ENCODE results near the gene MAP1LC3B.

The MAP1LC3B gene

GRCh38 chr16:87406495-87407088 is 14.5 kb downstream of the MAP1LC3B start:
- Histone ChIP-seq H3K36me3 (ENCODE audit: insufficient read depth, low read length) (peaks cover 69% of the 10 kb centered on the region), H2AFZ (ENCODE audit: low read length) (no peak overlapping the region)

GRCh38 chr16:87407511-87408112 is 15.5 kb downstream of the MAP1LC3B start:
- peaks cover 6% of the 10 kb centered on the region; the same call in 1 of the 2 replicates for H3F3A ChIP-seq (ENCODE audit: insufficient read depth, low read length)
- H3K4me1 ChIP-seq (ENCODE audit: insufficient read depth, low read length, severe bottlenecking), result peaks cover 15% of the 10 kb centered on the region
- peak overlapping the region; percentile 32; the same call in 1 of the 2 replicates for H3K4me2 ChIP-seq (ENCODE audit: low read length)
- no peaks in the 10 kb centered on the region for H4K20me1 ChIP-seq (ENCODE audit: insufficient read depth, low read length)
- peak overlapping the region; percentile 28 for H3K27ac ChIP-seq (ENCODE audit: low read depth, low read length, poor library complexity, severe bottlenecking)
- peaks cover 76% of the 10 kb centered on the region for H3K36me3 ChIP-seq (ENCODE audit: insufficient read depth, low read length)
- H3K9me2 ChIP-seq (ENCODE audit: low read depth, low read length), result no peaks in the 10 kb centered on the region
- H3K79me2 ChIP-seq (ENCODE audit: insufficient read depth, low read length), result no peaks in the 10 kb centered on the region
- TF ChIP-seq CTCF (IDR thresholded peaks at IDR 0.05; ENCODE audit: low read length), result no peak
- no peak for TF ChIP-seq EZH2 (IDR thresholded peaks at IDR 0.05; ENCODE audit: borderline replicate concordance, low read length)
- H3K9ac ChIP-seq (ENCODE audit: low read length), result no peak overlapping the region
- no peak overlapping the region for H2AFZ ChIP-seq (ENCODE audit: low read length)
- H3K9me3 ChIP-seq (ENCODE audit: low read length), result no peaks in the 10 kb centered on the region
- no peak overlapping the region for H3K4me3 ChIP-seq (ENCODE audit: low read depth, low read length, poor library complexity, severe bottlenecking)
- H3K27me3 ChIP-seq (ENCODE audit: insufficient read depth, low read length), result no peaks in the 10 kb centered on the region

More at GRCh38 chr16:87406495-87407088, 14.5 kb downstream of the MAP1LC3B start:
- Histone ChIP-seq H3K27me3 (ENCODE audit: insufficient read depth, low read length) (no peaks in the 10 kb centered on the region), H3K9ac (ENCODE audit: low read length) (no peak overlapping the region), H3K27ac (ENCODE audit: low read depth, low read length, poor library complexity, severe bottlenecking) (no peak overlapping the region), H3K79me2 (ENCODE audit: insufficient read depth, low read length) (no peaks in the 10 kb centered on the region), H3K9me3 (ENCODE audit: low read length) (no peaks in the 10 kb centered on the region), H3K4me3 (ENCODE audit: low read depth, low read length, poor library complexity, severe bottlenecking) (no peak overlapping the region), H4K20me1 (ENCODE audit: insufficient read depth, low read length) (no peaks in the 10 kb centered on the region), H3K4me2 (ENCODE audit: low read length) (no peak overlapping the region), H3F3A (ENCODE audit: insufficient read depth, low read length) (peaks cover 6% of the 10 kb centered on the region; the same call in 1 of the 2 replicates), H3K9me2 (ENCODE audit: low read depth, low read length) (no peaks in the 10 kb centered on the region), H3K4me1 (ENCODE audit: insufficient read depth, low read length, severe bottlenecking) (peaks cover 15% of the 10 kb centered on the region)
- TF ChIP-seq CTCF (IDR thresholded peaks at IDR 0.05; ENCODE audit: low read length) (no peak), EZH2 (IDR thresholded peaks at IDR 0.05; ENCODE audit: borderline replicate concordance, low read length) (no peak)

GRCh38 chr16:87409153-87409552 is 17.0 kb downstream of the MAP1LC3B start:
- no peak overlapping the region for H3K4me3 ChIP-seq (ENCODE audit: low read depth, low read length, poor library complexity, severe bottlenecking)
- peaks cover 15% of the 10 kb centered on the region for H3K4me1 ChIP-seq (ENCODE audit: insufficient read depth, low read length, severe bottlenecking)
- H4K20me1 ChIP-seq (ENCODE audit: insufficient read depth, low read length), result no peaks in the 10 kb centered on the region
- no peak overlapping the region for H3K27ac ChIP-seq (ENCODE audit: low read depth, low read length, poor library complexity, severe bottlenecking)
- H3F3A ChIP-seq (ENCODE audit: insufficient read depth, low read length), result peaks cover 6% of the 10 kb centered on the region; the same call in 1 of the 2 replicates
- H3K27me3 ChIP-seq (ENCODE audit: insufficient read depth, low read length), result no peaks in the 10 kb centered on the region
- H3K9me3 ChIP-seq (ENCODE audit: low read length), result no peaks in the 10 kb centered on the region
- no peaks in the 10 kb centered on the region for H3K9me2 ChIP-seq (ENCODE audit: low read depth, low read length)
- H3K36me3 ChIP-seq (ENCODE audit: insufficient read depth, low read length), result peaks cover 72% of the 10 kb centered on the region
- no peaks in the 10 kb centered on the region for H3K79me2 ChIP-seq (ENCODE audit: insufficient read depth, low read length)
- no peak overlapping the region for H3K4me2 ChIP-seq (ENCODE audit: low read length)
- no peak overlapping the region for H3K9ac ChIP-seq (ENCODE audit: low read length)
- H2AFZ ChIP-seq (ENCODE audit: low read length), result no peak overlapping the region
- no peak for TF ChIP-seq EZH2 (IDR thresholded peaks at IDR 0.05; ENCODE audit: borderline replicate concordance, low read length)
- no peak for TF ChIP-seq CTCF (IDR thresholded peaks at IDR 0.05; ENCODE audit: low read length)

Data from OCI-LY1 (cell line).